ENCODE data around the gene CHAT.

CHAT gene

GRCh38 chr10:49612513-49613164 lies 1.2 kb upstream of the CHAT start:
- no peak for DNase-seq (ENCODE audit: low read depth in 2 of 2)

DNA sequence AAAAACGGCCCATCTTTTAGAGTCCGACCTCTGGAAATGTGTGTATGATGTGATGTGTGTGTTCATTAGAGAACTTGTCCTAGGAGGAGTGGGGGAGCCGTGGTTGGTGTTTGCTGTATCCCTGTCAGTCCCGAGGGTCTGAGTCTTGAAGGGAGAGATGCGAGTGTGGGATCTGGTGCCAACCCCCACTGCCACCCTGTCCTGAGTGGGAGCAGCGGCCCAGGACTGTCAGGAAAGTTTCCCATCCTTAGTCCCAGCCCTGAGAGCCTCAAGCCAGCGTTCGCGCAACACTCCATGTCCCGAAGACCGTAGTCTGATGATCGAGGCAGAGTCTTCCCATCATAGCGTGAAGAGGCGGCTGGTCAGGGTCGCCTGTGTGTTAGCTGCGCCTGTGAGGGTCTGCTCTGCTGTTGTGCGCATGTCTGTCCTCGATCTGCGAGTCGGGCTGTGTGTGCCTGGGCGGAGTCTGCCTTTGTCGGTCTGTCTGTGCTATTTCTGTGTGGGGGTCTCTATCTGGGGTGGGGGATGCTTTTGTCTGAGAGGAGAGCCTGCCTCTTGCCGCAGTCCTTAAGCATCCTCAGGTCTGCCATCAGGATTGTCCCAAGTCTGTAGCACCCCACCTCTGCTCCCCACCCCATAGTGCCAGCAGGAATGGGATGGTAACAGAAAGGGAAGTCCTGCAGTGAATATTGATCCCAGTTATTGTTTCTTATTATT lies 514 bp upstream of the CHAT start:
- DNase-seq (ENCODE audit: low read depth in 2 of 2), result no peak

DNA sequence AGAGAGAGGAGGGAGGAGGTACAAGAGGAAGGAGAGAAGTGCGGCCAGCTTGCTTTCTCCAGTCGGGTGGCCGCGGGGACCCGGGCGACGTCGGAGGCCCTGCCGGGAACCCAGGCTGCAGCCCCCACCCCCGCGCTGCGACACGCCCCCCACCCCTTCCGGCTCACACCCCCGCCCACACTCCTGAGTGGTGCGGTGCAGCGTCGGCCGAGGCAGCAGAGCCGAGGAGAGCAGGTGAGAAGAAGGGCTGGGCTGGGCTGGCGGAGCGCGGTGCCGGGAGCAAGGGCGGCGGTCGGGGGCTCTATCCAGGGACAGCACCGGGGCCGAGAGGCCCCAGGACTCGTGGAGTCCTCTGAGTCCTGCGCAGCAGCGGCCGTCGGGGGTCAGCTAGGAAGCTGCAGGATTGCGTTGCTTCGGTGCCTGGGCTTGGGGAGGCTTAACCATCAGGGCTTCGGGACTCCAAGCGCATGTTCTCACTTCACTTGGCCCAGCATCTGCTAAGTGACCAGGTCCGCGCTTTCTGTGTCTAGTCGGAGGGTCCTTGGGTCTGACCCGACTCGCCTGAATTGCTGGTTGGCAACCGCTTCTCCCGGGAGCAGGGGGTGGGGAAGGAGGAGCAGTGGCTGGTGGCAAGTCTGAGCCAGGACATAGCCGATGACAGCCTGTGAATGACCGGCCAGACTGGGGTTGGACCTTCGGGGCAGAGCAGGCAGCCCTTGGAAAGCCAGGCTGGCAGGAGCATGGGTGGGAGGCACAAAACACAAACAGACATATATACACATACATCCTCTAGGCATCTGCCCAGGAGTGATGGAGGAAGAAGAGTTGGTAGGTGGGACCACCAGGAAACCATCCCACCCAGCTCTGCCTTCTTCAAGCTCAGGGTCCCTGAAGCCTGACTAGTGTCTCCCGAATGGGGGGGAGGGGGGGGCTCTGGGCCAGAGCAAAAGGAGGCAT lies 683 bp downstream of the CHAT start:
- DNase-seq (ENCODE audit: low read depth in 2 of 2), result no peak

DNA sequence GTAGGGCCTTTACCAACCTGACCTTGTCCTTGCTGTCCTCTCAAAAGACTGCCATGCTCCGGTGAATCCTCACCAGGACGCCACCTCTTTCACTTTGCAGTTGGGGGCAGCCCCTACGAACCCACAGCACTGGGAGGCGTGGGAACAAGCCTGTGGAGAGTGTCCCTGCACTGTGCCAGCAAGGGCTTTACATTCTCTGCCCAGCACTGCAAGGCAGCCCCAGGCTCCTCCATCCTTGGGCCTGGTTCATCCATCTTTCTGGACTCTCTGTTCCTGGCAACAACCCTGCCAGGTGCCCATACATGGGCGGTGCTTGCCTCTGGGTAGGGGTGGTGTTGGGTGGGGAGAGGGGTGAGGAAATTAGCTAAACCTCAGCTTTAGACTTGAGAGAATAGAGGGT lies 1.4 kb downstream of the CHAT start:
- DNase-seq (ENCODE audit: low read depth in 2 of 2), result no peak

DNA sequence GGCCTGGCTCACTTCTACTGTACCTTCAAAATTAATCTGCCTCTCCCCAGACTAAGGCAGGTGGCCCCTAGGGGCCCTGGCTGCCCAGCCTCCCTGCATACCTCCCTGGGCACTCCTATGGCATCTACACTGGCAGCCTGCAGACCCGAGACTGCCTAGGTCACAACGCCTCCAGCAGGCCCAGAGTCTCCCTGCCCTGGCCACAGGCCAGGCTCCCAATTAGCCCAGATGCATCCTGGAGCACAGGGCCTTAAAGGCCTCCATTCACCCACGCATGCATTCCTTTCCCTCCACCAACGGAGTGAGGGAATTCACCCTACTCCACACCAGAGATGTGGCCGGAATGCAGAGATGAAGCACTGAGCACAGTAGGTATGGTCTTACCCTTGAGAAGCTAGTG lies 1.9 kb downstream of the CHAT start:
- no peak for DNase-seq (ENCODE audit: low read depth in 2 of 2)

DNA sequence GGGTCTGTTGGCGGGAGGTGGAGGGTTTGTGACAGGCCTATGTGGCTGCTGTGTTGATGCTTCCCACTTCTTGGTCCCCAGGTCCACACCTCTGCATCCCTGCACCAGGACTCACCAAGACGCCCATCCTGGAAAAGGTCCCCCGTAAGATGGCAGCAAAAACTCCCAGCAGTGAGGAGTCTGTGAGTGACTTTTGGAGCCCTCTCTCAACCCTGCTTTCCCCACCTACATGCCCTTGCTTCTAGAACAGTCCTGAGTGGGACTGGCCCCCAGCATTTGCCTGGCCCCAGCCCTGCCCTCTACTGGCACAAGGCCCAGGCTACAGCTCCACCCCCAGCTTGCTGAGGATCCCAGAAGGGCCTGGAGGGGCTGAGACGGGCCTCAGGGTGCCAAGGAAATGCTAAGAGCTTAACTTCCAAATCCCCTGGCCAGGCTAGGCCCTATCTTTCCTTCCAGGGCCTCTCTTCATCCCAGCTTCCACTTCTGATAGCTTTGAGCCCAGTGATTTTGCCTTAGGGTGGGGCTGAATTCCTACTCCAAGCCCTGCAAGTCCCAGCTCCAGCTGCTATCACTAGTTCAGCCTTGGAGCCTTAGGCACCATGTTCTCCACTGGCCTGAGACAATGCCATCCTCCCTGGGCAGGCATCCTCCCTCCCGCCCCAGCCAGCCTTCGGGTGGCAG lies 2.7 kb downstream of the CHAT start:
- no peak for DNase-seq (ENCODE audit: low read depth in 2 of 2)

DNA sequence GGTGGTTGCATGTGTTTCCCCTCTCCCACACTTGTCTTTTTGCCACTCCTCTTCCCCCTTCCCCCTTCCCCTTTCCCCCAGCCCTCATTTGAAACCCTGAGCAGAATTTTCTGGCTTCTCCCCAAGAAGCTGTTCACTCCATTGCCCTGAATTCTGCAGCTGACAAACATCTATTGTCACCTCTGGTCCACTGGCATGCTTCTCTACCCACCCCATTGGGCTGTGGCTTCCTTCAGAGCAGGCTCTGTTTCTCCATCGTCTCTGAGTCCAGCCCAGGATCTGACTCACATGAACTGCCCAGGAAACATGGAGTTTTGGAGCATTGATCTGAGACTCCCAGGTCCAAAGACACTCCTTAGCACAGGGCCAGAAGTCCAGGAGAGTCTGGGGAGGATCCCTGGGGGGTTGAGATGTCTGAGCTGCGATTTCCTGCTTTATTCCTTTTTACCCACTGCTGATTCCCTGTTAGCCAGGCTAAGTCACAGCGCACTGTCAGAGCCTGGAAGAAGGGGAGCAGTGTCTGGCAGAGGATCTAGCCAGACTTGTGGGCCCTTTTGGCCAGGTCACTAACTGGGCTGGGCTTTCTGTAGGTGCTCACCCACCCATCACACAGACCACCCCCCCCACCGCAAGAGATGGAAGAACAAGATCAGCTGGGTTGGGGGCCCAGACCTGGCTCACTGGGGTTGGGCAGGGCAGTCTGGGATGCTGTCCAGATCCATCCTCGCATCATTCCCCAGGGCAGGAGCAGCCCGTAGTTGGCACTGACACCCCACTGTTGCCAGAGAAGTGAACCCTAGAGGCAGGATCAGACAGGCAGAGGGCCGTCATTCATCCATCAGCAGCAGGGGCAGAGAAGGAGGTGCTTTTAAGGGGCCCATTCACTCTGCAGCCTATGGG lies 3.5 kb downstream of the CHAT start:
- no peak for DNase-seq (ENCODE audit: low read depth in 2 of 2)

DNA sequence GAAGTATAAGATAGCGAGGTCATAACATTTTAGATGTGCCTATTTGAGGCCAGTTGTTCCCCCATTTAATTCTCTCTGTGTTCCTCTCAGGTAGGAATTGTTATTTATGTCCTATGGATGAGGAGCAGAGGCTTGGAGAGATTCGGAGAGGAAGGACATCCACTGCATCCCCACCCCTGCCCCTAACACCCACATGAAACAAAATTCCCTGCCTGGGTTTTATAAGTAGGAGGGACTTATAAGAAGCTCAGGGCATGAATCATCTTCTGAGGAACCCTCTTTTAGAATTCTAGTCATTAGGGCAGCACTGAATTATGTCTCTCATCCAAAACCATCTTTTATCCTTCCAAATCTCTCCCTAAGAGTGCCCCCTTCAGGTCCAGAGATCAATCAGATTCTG lies 5.0 kb downstream of the CHAT start:
- DNase-seq (ENCODE audit: low read depth in 2 of 2), result no peak

DNA sequence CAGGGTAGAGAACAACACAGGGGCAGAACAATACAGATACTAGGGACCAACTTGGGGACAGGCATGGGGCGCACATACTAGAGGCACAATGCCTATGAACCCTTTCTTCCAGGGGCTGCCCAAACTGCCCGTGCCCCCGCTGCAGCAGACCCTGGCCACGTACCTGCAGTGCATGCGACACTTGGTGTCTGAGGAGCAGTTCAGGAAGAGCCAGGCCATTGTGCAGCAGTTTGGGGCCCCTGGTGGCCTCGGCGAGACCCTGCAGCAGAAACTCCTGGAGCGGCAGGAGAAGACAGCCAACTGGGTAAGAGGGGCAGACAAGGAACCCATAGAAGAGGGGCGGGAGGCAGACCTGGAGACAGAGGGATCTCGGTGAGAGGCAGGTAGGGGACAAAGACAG lies 5.8 kb downstream of the CHAT start:
- no peak for DNase-seq (ENCODE audit: low read depth in 2 of 2)

DNA sequence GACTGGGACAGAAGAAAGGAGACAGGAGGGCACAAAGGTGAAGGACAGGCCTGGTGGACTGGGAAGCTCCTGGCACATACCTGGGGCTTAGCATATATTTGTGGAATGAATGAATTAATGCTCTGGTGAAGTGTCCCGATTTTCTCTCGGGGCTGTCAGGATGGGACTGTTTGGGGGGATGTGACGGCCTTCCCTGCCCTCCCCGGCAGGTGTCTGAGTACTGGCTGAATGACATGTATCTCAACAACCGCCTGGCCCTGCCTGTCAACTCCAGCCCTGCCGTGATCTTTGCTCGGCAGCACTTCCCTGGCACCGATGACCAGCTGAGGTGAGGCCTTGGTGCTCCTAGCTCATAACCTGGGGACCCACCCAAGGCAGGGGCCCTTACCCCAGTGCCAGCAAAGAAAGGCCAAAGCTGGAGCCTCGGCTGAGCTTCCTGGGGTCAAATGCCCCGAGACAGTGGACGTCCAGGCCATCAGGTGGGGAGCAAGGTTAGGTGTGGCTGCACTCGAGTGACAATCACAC lies 6.5 kb downstream of the CHAT start:
- no peak for DNase-seq (ENCODE audit: low read depth in 2 of 2)

- no peak for DNase-seq (ENCODE audit: low read depth in 2 of 2)
These were observed 7.1 kb downstream of the CHAT start for GRCh38 chr10:49620841-49621378.

DNA sequence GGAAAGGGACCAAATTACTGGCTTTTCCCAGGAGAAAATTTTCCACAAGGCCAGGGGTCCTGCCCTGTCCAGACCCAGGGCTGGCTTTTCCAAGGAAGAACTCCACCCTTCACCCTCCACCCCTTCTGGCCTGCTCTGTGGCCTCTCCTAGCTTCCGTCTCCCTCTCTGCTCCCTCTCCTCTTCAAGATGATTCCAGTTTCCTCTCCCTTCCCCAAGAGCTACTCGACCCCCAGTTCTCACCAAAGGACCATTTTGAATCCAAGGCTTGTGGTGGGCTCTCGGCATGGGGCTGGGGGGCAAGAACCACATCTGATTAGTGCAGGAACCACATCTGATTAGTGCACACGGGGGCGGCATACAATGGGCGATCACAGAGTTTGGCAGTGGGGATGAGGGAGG lies 7.7 kb downstream of the CHAT start:
- no peak for DNase-seq (ENCODE audit: low read depth in 2 of 2)

- DNase-seq (ENCODE audit: low read depth in 2 of 2), result no peak
These were observed 8.9 kb downstream of the CHAT start for GRCh38 chr10:49622426-49623425.

DNA sequence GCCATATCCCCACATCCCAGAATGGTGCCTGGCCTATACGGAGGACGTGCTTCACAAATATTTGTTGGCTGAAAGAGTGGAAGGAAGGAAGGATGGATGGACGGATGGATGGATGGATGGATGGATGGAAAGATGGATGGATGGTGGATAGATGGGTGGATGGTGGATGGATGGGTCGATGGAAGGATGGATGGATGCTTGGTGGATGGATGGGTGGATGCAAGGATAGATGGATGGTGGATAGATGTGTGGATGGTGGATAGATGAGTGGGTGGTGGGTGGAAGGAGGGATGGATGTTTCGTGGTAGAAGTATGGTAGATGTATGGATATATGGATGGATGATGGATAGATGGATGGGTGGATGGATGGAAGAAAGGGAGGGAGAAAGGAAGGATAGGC lies 10.8 kb downstream of the CHAT start:
- DNase-seq (ENCODE audit: low read depth in 2 of 2), result no peak

DNA sequence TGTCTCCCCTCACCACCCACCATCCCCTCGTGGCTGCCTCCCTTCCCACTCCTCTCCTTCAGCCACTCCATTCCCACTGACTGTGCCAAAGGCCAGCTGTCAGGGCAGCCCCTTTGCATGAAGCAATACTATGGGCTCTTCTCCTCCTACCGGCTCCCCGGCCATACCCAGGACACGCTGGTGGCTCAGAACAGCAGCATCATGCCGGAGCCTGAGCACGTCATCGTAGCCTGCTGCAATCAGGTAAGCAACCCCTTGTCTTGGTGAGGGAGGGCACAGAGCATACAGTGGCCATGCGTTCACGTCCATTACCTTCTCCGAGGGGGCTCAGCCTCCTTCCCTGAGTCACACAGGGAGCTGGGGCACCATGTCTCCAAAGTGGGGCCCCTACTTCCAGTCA lies 11.6 kb downstream of the CHAT start:
- no peak for DNase-seq (ENCODE audit: low read depth in 2 of 2)

DNA sequence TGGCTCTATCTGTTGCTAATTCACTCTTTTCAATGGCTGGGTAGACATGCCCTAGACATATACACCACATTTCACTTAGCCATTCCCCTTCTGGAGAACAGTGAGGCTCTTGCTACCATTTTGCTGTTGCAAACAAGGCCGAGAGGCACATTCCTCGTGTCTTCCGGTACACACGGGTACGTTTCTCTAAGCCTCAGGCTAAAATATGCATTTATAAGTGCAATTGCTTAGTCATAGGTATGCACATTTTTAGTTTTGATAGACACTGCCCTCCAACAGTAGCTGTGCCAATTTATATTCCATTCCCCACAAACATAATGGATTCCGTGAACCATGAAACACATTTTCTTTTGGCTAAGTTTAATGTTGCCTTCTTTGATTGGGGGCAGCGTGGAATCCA lies 13.2 kb downstream of the CHAT start:
- no peak for DNase-seq (ENCODE audit: low read depth in 2 of 2)

GRCh38 chr10:49627644-49628247 lies 13.9 kb downstream of the CHAT start:
- DNase-seq (ENCODE audit: low read depth in 2 of 2), result no peak

DNA sequence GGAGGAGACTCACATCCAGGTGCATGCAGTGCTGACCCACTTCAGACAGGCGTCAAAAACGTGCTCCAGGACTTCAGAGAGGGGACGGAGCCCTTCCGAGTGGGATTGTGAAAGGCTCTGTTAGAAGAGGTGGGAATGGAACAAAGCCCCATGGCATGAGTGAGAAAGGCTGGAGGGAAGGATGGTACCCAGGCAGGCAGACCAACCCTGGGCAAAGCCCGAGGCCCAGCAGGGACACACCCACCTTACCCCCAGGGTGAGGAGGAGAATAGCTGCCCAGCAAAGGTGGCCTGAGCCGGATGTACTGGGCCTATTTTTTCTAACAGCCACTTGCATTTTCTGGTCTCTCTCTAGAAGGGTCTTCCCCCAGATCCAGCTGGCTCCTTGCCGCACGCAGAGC lies 14.8 kb downstream of the CHAT start:
- no peak for DNase-seq (ENCODE audit: low read depth in 2 of 2)

- DNase-seq (ENCODE audit: low read depth in 2 of 2), result no peak
These were observed 15.6 kb downstream of the CHAT start for GRCh38 chr10:49629431-49629881.

All from stimulated activated CD8-positive, alpha-beta memory T cell treated with anti-CD3 and anti-CD28 coated beads, Interleukin-15, amount 100 ng/mL, for 4 hours (primary cell).